H9 (cell line): Measurements from ENCODE around the gene HOXD10. TPM values are rescaled to one million over a fixed set of nuclear protein-coding genes. Genes with fewer than 3 reads are reported as not detected.

Experiments used
- DNase-seq: peaks from one replicate; pipeline ENCODE4 v3.0.0-alpha.2; 2017
- H2AFZ ChIP-seq: one replicate; pipeline ENCODE4 v1.6.1; 2013; ENCODE audit warnings: mild to moderate bottlenecking, low read length, control low read depth, moderate library complexity
- H2AK5ac ChIP-seq: 2 replicates; pipeline ENCODE4 v1.6.1; 2013; ENCODE audit warnings: low read length, control low read depth, mixed read lengths; ENCODE audit not compliant: insufficient read length
- H2BK120ac ChIP-seq: one replicate; pipeline ENCODE4 v1.6.1; 2013; ENCODE audit warnings: low read depth, mild to moderate bottlenecking, low read length, control low read depth, inconsistent platforms; ENCODE audit not compliant: poor library complexity, severe bottlenecking
- H2BK12ac ChIP-seq: 2 replicates; pipeline ENCODE4 v1.6.1; 2013; ENCODE audit warnings: low read length, control low read depth, mixed read lengths, low read depth; ENCODE audit not compliant: insufficient read length
- H2BK15ac ChIP-seq: 2 replicates; pipeline ENCODE4 v1.6.1; 2013; ENCODE audit warnings: low read depth, low read length, control low read depth
- H2BK20ac ChIP-seq: one replicate; pipeline ENCODE4 v1.6.1; 2013; ENCODE audit warnings: low read depth, mild to moderate bottlenecking, low read length, control low read depth, inconsistent platforms; ENCODE audit not compliant: poor library complexity, severe bottlenecking
- H2BK5ac ChIP-seq: 2 replicates; pipeline ENCODE4 v1.6.1; 2013; ENCODE audit warnings: low read length, control low read depth, mixed read lengths; ENCODE audit not compliant: insufficient read length
- H3K14ac ChIP-seq: 2 replicates; pipeline ENCODE4 v1.6.1; 2013; ENCODE audit warnings: low read length, control low read depth; ENCODE audit not compliant: insufficient read depth
- H3K18ac ChIP-seq: 2 replicates; pipeline ENCODE4 v1.6.1; 2013; ENCODE audit warnings: low read depth, mild to moderate bottlenecking, mixed read lengths, low read length, control low read depth; ENCODE audit not compliant: insufficient read length
- H3K23ac ChIP-seq: 2 replicates; pipeline ENCODE4 v1.6.1; 2013; ENCODE audit warnings: low read length, control low read depth, mixed read lengths, low read depth; ENCODE audit not compliant: insufficient read length
- H3K23me2 ChIP-seq: 2 replicates; pipeline ENCODE4 v1.6.1; 2013; ENCODE audit warnings: low read depth, mild to moderate bottlenecking, mixed read lengths, low read length, control low read depth; ENCODE audit not compliant: insufficient read length, poor library complexity, severe bottlenecking
- H3K27ac ChIP-seq: 2 replicates; pipeline ENCODE4 v1.5.1; 2013; ENCODE audit warnings: low read length, control low read depth, mixed read lengths, low read depth; ENCODE audit not compliant: insufficient read length
- H3K27me3 ChIP-seq: 2 replicates; pipeline ENCODE4 v1.6.1; 2013; ENCODE audit warnings: low read length, control low read depth, inconsistent platforms; ENCODE audit not compliant: insufficient read depth
- H3K4ac ChIP-seq: 2 replicates; pipeline ENCODE4 v1.6.1; 2013; ENCODE audit warnings: low read depth, mild to moderate bottlenecking, control low read depth, inconsistent platforms, low read length, moderate library complexity
- H3K4me1 ChIP-seq: 2 replicates; pipeline ENCODE4 v1.6.1; 2013; ENCODE audit warnings: low read length, control low read depth, inconsistent platforms; ENCODE audit not compliant: insufficient read depth
- H3K4me2 ChIP-seq: 2 replicates; pipeline ENCODE4 v1.6.1; 2013; ENCODE audit warnings: low read length, control low read depth, mixed read lengths; ENCODE audit not compliant: insufficient read length, insufficient read depth
- H3K56ac ChIP-seq: 2 replicates; pipeline ENCODE4 v1.6.1; 2013; ENCODE audit warnings: low read depth, mild to moderate bottlenecking, mixed read lengths, low read length, control low read depth; ENCODE audit not compliant: insufficient read length
- H3K79me1 ChIP-seq: 2 replicates; pipeline ENCODE4 v1.6.1; 2013; ENCODE audit warnings: low read depth, mild to moderate bottlenecking, moderate library complexity, low read length, control low read depth, inconsistent platforms; ENCODE audit not compliant: insufficient read depth, poor library complexity, severe bottlenecking
- H3K79me2 ChIP-seq: 2 replicates; pipeline ENCODE4 v1.6.1; 2013; ENCODE audit warnings: low read length, control low read depth, inconsistent platforms; ENCODE audit not compliant: insufficient read depth
- H3K9ac ChIP-seq: 2 replicates; pipeline ENCODE4 v1.6.1; 2013; ENCODE audit warnings: low read length, control low read depth, mixed read lengths; ENCODE audit not compliant: insufficient read length; ENCODE audit errors: extremely low read depth
- H3K9me3 ChIP-seq: one replicate; pipeline ENCODE4 v1.6.1; 2013; ENCODE audit warnings: low read depth, low read length, inconsistent platforms; ENCODE audit not compliant: control insufficient read depth
- H3T11ph ChIP-seq: one replicate; pipeline ENCODE4 v1.6.1; 2013; ENCODE audit warnings: mild to moderate bottlenecking, low read length, control low read depth, inconsistent platforms
- H4K20me1 ChIP-seq: one replicate; pipeline ENCODE4 v1.6.1; 2013; ENCODE audit not compliant: control insufficient read depth, insufficient read length, insufficient read depth
- H4K5ac ChIP-seq: 2 replicates; pipeline ENCODE4 v1.6.1; 2013; ENCODE audit warnings: low read depth, mild to moderate bottlenecking, mixed read lengths, low read length, control low read depth; ENCODE audit not compliant: insufficient read length
- H4K8ac ChIP-seq: replicated peaks from 2 replicates; pipeline ENCODE4 v1.6.1; 2013; ENCODE audit warnings: low read length, control low read depth, mixed read lengths, low read depth; ENCODE audit not compliant: insufficient read length
- H4K91ac ChIP-seq: 2 replicates; pipeline ENCODE4 v1.6.1; 2013; ENCODE audit warnings: low read depth, mild to moderate bottlenecking, moderate library complexity, mixed read lengths, low read length, control low read depth; ENCODE audit not compliant: insufficient read length
- H3K27ac Mint-ChIP-seq, 3 experiments: 2 replicates in 2 of 3; 3 replicates in 1 of 3; pipeline ENCODE4 v1.8.0; 2020 to 2021; ENCODE audit warnings: mixed read lengths in 3 of 3, mild to moderate bottlenecking in 1 of 3, moderate library complexity in 1 of 3
- H3K27me3 Mint-ChIP-seq: 2 replicates; pipeline ENCODE4 v1.8.0; 2021; ENCODE audit warnings: low read depth, mild to moderate bottlenecking, moderate library complexity, mixed read lengths
- H3K36me3 Mint-ChIP-seq, 3 experiments: 2 replicates in 2 of 3; 3 replicates in 1 of 3; pipeline ENCODE4 v1.8.0; 2020 to 2021; ENCODE audit warnings: low read depth in 3 of 3, mixed read lengths in 3 of 3; ENCODE audit not compliant: insufficient read depth in 1 of 3
- H3K4me1 Mint-ChIP-seq, 2 experiments: 2 replicates each; pipeline ENCODE4 v1.8.0; 2020; ENCODE audit warnings: mixed read lengths in 2 of 2
- H3K4me3 Mint-ChIP-seq, 2 experiments: 2 replicates in 1 of 2; 3 replicates in 1 of 2; pipeline ENCODE4 v1.8.0; 2020 to 2021; ENCODE audit warnings: mild to moderate bottlenecking in 2 of 2, mixed read lengths in 2 of 2, moderate library complexity in 1 of 2
- H3K9me3 Mint-ChIP-seq, 2 experiments: 2 replicates in 1 of 2; 3 replicates in 1 of 2; pipeline ENCODE4 v1.8.0; 2020; ENCODE audit warnings: mild to moderate bottlenecking in 2 of 2, mixed read lengths in 2 of 2, moderate library complexity in 1 of 2
- CTCF ChIP-seq: fragments of 200-600 bp; sonication (generic); conservative IDR thresholded peaks from 3 replicates; pipeline ENCODE4 v1.8.0; 2021; ENCODE audit warnings: antibody characterized with exemption, mild to moderate bottlenecking
- total RNA-seq: library from RNA; stranded (reverse); gene quantifications from 2 replicates; pipeline ENCODE4 v1.2.1, GENCODE V29; 2021

The HOXD10 gene
- total RNA-seq, 1 experiment from 2014 or later = not detected

GRCh38 chr2:176133389-176133788 is 16.8 kb downstream of the HOXD10 start:
- Histone ChIP-seq H3K56ac (no peak overlapping the region), H3K27ac (no peak overlapping the region), H2BK5ac (no peak overlapping the region), H4K20me1 (no peaks in the 10 kb centered on the region), H3K27me3 (peaks cover 92% of the 10 kb centered on the region), H4K91ac (no peak overlapping the region), H2BK12ac (no peak overlapping the region), H3K79me1 (no peaks in the 10 kb centered on the region), H3K4me1 (no peaks in the 10 kb centered on the region; the same call in 1 of the 2 replicates), H3T11ph (no peak overlapping the region), H3K79me2 (no peaks in the 10 kb centered on the region), H2BK120ac (no peak overlapping the region), H4K5ac (no peak overlapping the region), H2AK5ac (no peak overlapping the region), H3K23ac (no peak overlapping the region), H2BK15ac (no peak overlapping the region), H3K18ac (no peak overlapping the region), H2BK20ac (no peak overlapping the region), H3K4me2 (no peak overlapping the region), H2AFZ (no peak overlapping the region), H4K8ac (no peak overlapping the region), H3K9ac (no peak overlapping the region), H3K4ac (no peak overlapping the region), H3K23me2 (peaks cover 8% of the 10 kb centered on the region), H3K14ac (no peak overlapping the region), H3K9me3 (no peaks in the 10 kb centered on the region)
- no peaks in the 10 kb centered on the region; a peak in 1 of 7 replicates for H3K36me3 Mint-ChIP-seq
- no peak overlapping the region for H3K27ac Mint-ChIP-seq
- peaks cover 4% of the 10 kb centered on the region in 2 experiments; a peak in 3 of 5 replicates for H3K9me3 Mint-ChIP-seq
- no peak for TF ChIP-seq CTCF
- no peak overlapping the region for H3K4me3 Mint-ChIP-seq
- no peak for DNase-seq
- peaks cover 10 to 16% of the 10 kb centered on the region in 2 experiments for H3K4me1 Mint-ChIP-seq
- H3K27me3 Mint-ChIP-seq = peaks cover 98% of the 10 kb centered on the region
